GM18526 (cell line): ENCODE data around the gene SGSM1.

ENCODE experiments used
- POLR2A ChIP-seq: IDR thresholded peaks from 3 replicates; pipeline ENCODE4 v1.6.1; 2011; ENCODE audit not compliant: insufficient read length; ENCODE audit errors: extremely low read depth

Gene SGSM1

GRCh38 chr22:24789516-24789915, 16.5 kb upstream of the SGSM1 start:
- no peak for TF ChIP-seq POLR2A

GRCh38 chr22:24791362-24791761, 14.6 kb upstream of the SGSM1 start:
- no peak for TF ChIP-seq POLR2A

- TF ChIP-seq POLR2A = no peak
These were observed 10.0 kb upstream of the SGSM1 start for GRCh38 chr22:24796056-24796455.

DNA sequence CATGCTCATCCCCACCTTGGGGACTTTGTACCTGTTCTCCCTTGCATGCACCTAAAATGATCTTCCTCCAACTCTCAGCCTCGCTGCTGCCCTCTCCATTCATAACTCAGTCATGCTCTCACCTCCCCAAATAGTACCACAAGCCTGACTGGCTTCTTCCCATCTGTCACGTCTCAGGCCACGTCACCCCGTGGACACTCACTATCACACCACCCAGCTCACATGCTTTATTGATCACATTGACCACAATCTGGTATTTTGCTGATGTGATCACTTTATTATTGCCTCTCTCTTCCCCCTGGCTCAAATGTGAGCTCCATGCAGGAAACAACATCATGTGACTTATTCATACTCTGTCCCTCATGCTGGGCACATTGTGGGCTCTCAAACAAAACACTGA, 9.2 kb upstream of the SGSM1 start:
- TF ChIP-seq POLR2A = no peak

DNA sequence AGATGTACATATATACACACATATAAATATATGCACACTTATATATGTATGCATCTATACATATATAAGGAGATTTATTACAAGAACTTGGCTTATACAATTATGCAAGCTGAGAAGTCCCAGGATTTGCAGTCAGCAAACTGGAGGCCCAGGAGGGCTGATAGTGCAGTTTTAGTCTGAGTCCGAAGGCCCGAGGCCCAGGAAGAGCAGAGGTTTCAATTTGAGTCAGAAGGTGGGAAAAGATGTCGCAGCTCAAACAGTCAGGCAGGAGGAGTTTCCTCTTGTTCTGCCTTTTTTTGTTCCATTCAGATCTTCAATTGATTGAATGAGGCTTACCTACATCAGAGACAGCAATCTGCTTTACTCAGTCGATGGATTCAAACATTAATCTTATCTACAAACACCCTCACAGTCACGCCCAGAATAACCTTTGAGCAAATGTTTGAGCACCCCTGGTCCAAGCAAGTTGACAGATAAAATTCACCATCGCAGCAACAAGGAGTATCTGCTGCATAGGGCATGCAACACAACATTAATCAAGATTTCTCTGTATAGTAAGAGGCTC, 4.0 kb upstream of the SGSM1 start:
- no peak for TF ChIP-seq POLR2A

DNA sequence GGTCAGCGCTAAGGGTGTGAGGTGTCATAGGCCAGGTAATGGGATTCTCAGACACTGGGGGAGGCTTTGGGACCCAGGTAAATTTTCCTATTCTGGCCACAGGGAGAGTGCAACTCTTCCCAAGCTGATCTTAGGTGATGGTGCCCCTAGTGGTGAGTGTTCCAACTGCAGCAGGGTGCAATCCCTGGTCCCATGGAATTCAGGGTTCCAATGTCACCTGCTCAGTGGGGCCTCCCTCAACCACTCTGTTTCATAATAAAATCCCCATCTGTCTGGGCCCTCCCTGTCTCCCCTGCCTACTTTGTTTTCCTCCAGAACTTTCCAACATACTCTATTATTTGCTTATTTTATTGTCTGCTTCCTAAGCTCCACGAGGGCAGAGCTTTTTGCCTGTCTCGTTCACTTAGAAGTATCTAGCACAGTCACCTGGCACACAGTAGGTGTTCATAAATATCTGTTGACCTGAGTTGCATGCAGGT, 2.9 kb upstream of the SGSM1 start:
- no peak for TF ChIP-seq POLR2A

GRCh38 chr22:24806663-24807001, 621 bp downstream of the SGSM1 start:
- no peak for TF ChIP-seq POLR2A

DNA sequence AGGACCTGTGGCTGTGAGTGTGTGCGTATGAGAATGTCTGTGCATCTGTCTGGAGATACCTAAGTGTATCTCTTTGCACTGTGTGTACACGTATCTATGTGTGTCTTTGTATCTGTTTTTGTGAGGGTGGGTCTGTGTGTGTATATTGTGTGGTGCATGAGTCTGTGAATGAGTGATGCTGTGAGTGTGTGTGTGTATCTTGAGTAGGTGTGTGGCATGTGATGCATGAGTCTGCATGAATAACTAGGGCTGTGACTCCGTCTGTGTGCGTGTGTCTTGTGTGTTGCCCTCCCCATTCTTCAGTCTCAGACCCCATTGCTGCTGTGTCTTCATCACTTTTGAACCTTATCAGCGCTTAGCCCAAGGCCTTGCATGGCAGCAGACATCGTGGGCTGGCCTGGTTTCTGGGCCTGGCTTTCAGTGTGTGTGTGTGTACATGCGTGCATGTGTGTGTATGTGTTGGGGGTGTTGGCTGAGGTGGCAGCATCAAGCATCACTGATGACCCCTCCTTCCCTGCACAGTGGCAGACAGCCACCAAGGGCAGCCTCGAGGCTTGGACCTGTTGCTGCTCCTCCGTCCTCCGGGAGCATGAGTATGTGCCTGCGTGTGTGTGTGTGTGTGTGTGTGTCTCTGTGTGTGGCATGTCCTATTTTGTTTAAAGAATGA, 1.4 kb downstream of the SGSM1 start:
- TF ChIP-seq POLR2A = no peak

DNA sequence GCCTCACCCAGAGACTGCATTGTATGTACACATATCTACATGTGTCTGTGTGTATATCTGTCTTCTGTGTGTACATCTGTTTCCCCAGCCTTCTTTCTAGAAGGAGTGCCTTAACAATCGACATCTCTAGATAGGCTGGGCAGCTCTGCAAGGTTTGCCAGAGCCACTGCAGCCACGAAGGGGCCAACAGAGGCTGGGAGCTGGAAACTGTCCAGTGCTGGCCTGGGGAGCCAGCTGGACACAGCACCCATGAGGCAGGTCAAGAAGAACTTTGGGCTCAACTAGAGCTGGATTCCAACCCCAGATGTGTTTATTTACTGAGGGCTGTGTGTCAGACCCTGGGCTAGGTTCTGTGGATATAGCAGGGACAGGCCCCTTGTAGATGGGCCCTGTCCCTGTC, 3.3 kb downstream of the SGSM1 start:
- TF ChIP-seq POLR2A = no peak

DNA sequence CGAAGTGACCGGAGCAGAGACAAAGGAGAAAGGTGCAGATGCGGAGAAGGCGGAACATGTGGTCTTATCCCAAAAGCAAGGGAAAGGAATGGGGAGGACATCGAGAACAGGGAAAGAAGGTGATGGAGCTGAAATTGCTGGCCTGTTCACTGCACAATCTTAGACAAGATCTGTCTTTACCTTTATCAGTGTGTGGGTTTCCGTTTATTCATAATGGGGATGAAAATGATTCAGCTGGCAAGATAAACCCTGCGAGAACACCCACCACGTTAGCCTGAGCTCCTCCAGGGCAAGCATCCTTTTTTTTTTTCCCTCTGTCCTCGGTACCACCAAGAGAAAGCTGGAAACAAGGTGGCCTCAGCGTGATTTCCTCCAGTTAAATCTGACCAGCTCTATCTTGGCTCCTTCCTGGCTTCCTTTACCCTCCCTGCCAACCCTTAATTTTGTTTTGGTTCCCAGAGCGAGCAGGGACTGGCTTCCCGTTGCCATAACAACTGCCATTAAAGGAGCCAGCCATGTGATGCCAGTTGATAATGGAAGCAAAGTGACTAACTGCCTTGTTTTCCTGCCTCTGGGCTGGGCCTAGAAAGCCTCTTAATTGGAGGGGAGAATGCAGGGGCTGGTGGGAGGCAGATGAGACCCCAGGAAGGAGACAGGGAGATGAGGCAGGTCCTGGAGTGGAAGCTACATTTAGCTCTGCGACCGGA, 4.2 kb downstream of the SGSM1 start:
- TF ChIP-seq POLR2A = no peak

GRCh38 chr22:24812950-24813775, 7.2 kb downstream of the SGSM1 start:
- no peak for TF ChIP-seq POLR2A

DNA sequence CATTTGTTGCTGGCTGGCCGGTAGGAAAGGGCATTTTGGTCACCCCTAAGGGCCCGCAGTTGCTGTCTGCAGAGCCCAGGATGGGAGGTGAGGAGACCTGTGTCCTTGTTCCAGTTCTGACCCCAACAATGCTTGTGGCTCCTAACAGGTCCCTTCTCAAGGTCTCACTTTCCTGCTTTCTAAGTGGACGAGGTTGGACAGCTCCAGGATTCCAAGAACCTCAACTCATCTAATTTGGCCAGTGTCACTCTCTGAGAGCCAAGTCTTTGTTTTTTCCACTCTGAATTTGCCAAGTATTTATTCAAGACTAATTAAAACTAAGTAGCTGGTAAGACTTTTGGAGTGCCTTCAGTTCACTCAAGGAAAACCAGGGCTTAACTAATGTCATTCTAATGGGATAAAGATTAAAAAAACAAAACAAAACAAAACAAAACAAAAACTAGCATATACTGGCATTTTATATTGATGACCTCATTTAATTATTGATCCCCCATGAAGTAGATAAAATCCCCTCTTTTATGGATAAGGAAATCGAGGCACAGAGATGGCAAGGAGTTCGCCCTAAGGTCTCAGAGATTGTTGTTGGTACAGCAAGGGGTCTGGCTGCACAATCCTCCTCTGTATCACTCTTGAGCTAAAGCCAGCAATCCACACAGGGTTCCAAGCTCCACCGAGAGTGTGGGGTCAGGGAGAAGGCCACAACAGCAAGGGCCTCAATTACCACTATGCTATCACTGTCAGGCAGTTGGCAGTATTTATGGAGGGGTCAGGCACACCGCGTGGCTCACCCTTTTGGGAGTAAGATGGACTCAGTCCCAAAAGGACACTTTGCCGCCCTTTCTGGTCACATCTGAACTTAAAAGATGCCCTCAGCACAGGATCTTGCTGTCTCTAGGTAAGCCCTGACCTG, 8.1 kb downstream of the SGSM1 start:
- no peak for TF ChIP-seq POLR2A

DNA sequence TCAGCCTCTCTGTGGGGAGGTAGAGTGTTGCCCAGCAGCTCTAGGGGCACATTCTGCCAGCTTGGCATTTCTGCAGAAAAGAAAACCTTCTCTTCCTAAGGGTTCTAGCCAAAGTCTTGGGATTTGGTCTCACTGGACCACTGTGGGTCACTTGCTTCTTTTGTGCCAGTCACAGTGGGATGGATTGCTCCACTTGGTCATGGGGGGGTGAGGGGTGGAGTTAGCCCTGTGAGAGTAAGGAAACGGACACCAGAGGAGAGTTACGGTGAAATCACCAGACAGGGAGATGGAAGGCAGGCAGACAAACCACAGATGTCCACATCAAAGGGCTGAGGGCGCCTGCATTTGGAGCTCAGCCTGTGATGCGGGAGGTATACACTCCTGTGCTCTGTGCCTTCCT, 10.8 kb downstream of the SGSM1 start:
- TF ChIP-seq POLR2A = no peak

GRCh38 chr22:24819487-24819886, 13.5 kb downstream of the SGSM1 start:
- no peak for TF ChIP-seq POLR2A

GRCh38 chr22:24819911-24820461, 14.0 kb downstream of the SGSM1 start:
- TF ChIP-seq POLR2A = no peak

DNA sequence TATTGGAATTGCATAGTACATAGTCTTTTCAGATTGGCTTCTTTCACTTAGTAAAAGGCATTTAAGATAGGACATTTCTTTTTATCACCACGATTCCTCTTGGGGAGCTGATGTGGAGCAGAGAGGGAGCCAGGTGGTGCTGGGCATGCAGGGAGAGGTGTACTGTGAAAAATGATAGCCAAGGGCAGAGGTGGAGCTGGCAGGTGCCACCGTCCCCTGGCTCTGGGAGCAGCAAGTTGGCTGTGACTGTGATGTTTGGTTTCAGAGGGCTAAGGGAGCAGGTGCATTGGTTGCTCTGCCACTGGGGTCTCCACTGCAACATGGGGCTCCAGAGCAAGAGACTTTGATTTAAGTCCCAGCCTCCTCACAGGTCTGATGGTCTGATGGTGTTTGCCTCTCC, 16.5 kb downstream of the SGSM1 start:
- TF ChIP-seq POLR2A = no peak
